CD4-positive, alpha-beta T cell treated with Interleukin-4 for 1 hour (primary cell): ENCODE measurements around the gene SLC10A6.
A peak's percentile ranks its signal among the peaks of the same experiment; 100 is the strongest.
"Not testable (repeated sequence)": the region's sequence is repeated elsewhere in the genome, so short reads cannot be mapped to it uniquely, and the experiment has no call there.

Experiments used
- DNase-seq, 2 donors: peaks; one replicate each; pipeline ENCODE4 v3.0.0-alpha.2; 2020 to 2022

Gene SLC10A6

GRCh38 chr4:86848732-86849619 is at the start of gene SLC10A6:
Gene SLC10A6, minus strand, starts transcription at chr4:86849384. Its CDS starts 269 bp downstream, at chr4:86849115.
- no peak for DNase-seq

GRCh38 chr4:86898562-86898961 is 49.4 kb upstream of the SLC10A6 start:
- no peak for DNase-seq

GRCh38 chr4:86896596-86896995 is 47.4 kb upstream of the SLC10A6 start:
- DNase-seq: no peak

GRCh38 chr4:86895692-86896488 is 46.7 kb upstream of the SLC10A6 start:
- peak in 1 of 2 donors; percentile 68 for DNase-seq

- no peak for DNase-seq
Observed at GRCh38 chr4:86894455-86894854, 45.3 kb upstream of the SLC10A6 start.

- DNase-seq: no peak
Observed at GRCh38 chr4:86893136-86893535, 44.0 kb upstream of the SLC10A6 start.

- DNase-seq: no peak
Observed at GRCh38 chr4:86892636-86892960, 43.4 kb upstream of the SLC10A6 start.

- no peak for DNase-seq
Observed at GRCh38 chr4:86891762-86892635, 42.8 kb upstream of the SLC10A6 start, which contains the start of gene C4orf36. Gene C4orf36, minus strand, starts transcription at chr4:86892422. Its CDS starts 902 bp downstream, at chr4:86891520.

GRCh38 chr4:86890790-86891189 is 41.6 kb upstream of the SLC10A6 start:
- DNase-seq: no peak

- DNase-seq: no peak
Observed at GRCh38 chr4:86879641-86880040, 30.5 kb upstream of the SLC10A6 start.

- DNase-seq: no peak
Observed at GRCh38 chr4:86878640-86879039, 29.5 kb upstream of the SLC10A6 start.

GRCh38 chr4:86876894-86877685 is 27.9 kb upstream of the SLC10A6 start:
- DNase-seq: no peak

- not testable (repeated sequence) for DNase-seq
Observed at GRCh38 chr4:86875436-86875835, 26.3 kb upstream of the SLC10A6 start.

GRCh38 chr4:86872135-86872534 is 23.0 kb upstream of the SLC10A6 start:
- DNase-seq: no peak

- DNase-seq: no peak
Observed at GRCh38 chr4:86870442-86871069, 21.4 kb upstream of the SLC10A6 start.

GRCh38 chr4:86857341-86858052 is 8.3 kb upstream of the SLC10A6 start:
- no peak for DNase-seq

GRCh38 chr4:86856896-86857295 is 7.7 kb upstream of the SLC10A6 start:
- no peak for DNase-seq

GRCh38 chr4:86855572-86855971 is 6.4 kb upstream of the SLC10A6 start:
- no peak for DNase-seq

GRCh38 chr4:86853209-86853608 is 4.0 kb upstream of the SLC10A6 start:
- no peak for DNase-seq

- no peak for DNase-seq
Observed at GRCh38 chr4:86848136-86848535, 1.0 kb downstream of the SLC10A6 start.

- DNase-seq: no peak
Observed at GRCh38 chr4:86847571-86847970, 1.6 kb downstream of the SLC10A6 start.
